GM23338 (cell line): Measurements from ENCODE around the gene KCNG3.

Experiments used
- CTCF ChIP-seq, 2 experiments: fragments of 200-600 bp in 1 of 2; sonication (generic) in 1 of 2; conservative IDR thresholded peaks; 2 replicates each; pipeline versions ENCODE4 v1.5.1 to v1.6.1; 2016 to 2017; ENCODE audit warnings: antibody characterized with exemption in 2 of 2, low read depth in 2 of 2, mild to moderate bottlenecking in 2 of 2, moderate library complexity in 1 of 2
- EZH2phosphoT487 ChIP-seq: fragments of 200-600 bp; sonication (generic); IDR thresholded peaks from one replicate; pipeline ENCODE4 v1.8.1; 2018; ENCODE audit warnings: antibody characterized with exemption; ENCODE audit not compliant: unreplicated experiment
- POLR2AphosphoS5 ChIP-seq: IDR thresholded peaks from 2 replicates; pipeline ENCODE4 v1.6.1; 2016; ENCODE audit warnings: antibody characterized with exemption, low read depth
- REST ChIP-seq: IDR thresholded peaks from one replicate; pipeline ENCODE4 v1.6.1; 2018; ENCODE audit warnings: antibody characterized with exemption; ENCODE audit not compliant: unreplicated experiment

GRCh38 chr2:42449163-42450087 lies 44.4 kb downstream of the KCNG3 start:
- TF ChIP-seq CTCF (conservative IDR thresholded peaks at IDR 0.05; ENCODE audit: low read depth in 2 of 2) (no peak), REST (no peak), EZH2phosphoT487 (no peak), POLR2AphosphoS5 (no peak)
